ENCODE results near the gene CALHM4. TPM values are rescaled to one million over a fixed set of nuclear protein-coding genes. Genes with fewer than 3 reads are reported as not detected.

CALHM4 gene
- total and polyA plus RNA-seq, 2 of the 13 experiments (the other 11 are each of a cell fraction or from before 2014, with no cell fraction given): not detected

DNA sequence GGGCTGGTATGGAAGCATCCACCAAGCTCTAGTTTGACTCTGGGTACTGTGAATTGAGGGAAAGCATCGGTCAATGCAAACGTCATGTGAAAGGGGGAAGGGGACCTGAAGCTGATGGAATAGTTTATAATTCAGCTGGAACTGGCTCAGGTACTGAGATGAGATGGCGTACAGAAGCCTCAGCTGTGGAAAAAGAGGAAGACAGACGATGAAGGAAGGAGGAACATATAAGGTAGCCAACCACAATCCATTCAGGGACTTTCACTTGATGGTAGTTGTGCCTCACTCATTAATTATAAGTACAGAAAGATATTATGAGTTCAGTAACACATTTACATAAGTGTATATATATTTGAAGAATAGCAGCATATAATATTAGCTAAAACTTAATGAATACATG, 39.4 kb upstream of the CALHM4 start:
- H3K79me2 ChIP-seq (ENCODE audit: insufficient read depth, low read length): no peaks in the 10 kb centered on the region
- CTCF ChIA-PET (ENCODE audit: low intra/inter-chr PET ratio, low total read pairs): no interaction called here
- DNase-seq (ENCODE audit: low spot score) (no peak), ATAC-seq (no peak), FAIRE-seq (no peak)
- no peak overlapping the region for H3K9ac ChIP-seq (ENCODE audit: insufficient read depth, low read depth, low read length)
- POLR2A ChIA-PET: interaction anchor here (1.2 kb wide), 1 partner anchor 235 kb away, joined by 3 read pairs; the partner anchor contains the start of gene TSPYL1
- H3K4me1 ChIP-seq (ENCODE audit: insufficient read depth, low read length): no peaks in the 10 kb centered on the region
- H3K4me2 ChIP-seq (ENCODE audit: low read depth, low read length): no peak overlapping the region
- in situ Hi-C loops (cut with HindIII; ENCODE audit: extremely low pct_ligation_motif_present, low pct_unique_long_range_greater_than_20kb) (no loop called here), intact Hi-C loops (cut with micrococcal nuclease; ENCODE audit: unreplicated experiment) (no loop called here)
- no TSS peak for BruUV-seq (replicated peaks)
- no peak overlapping the region for H3K4me3 ChIP-seq (replicated peaks in 1 of 3; ENCODE audit: insufficient read depth in 1 of 3, low read depth in 2 of 3, low read length in 3 of 3)
- 20% methylated on average over 4 of the region's 4 CpGs for WGBS (ENCODE audit: low lambda C conversion rate)
- no peak overlapping the region for H3K27ac ChIP-seq (ENCODE audit: extremely low read length, insufficient read depth, low read length)
- TF ChIP-seq POLR2AphosphoS2 (IDR thresholded peaks at IDR 0.05; ENCODE audit: low read depth, low read length): no peak
- no peak for TF ChIP-seq ZNF367 (CRISPR knock-in tag; IDR thresholded peaks at IDR 0.05; ENCODE audit: borderline replicate concordance)
- no peak for TF ChIP-seq WIZ (CRISPR knock-in tag; IDR thresholded peaks at IDR 0.05)
- no peak for TF ChIP-seq RCOR2 (CRISPR knock-in tag; IDR thresholded peaks at IDR 0.05)
- TF ChIP-seq SMAD3 (CRISPR knock-in tag; IDR thresholded peaks at IDR 0.05): no peak
- no peak for TF ChIP-seq POLR2A (IDR thresholded peaks at IDR 0.05; ENCODE audit: insufficient read depth in 1 of 2, low read depth in 2 of 2, low read length in 2 of 2)
- TF ChIP-seq, protein P1, sequence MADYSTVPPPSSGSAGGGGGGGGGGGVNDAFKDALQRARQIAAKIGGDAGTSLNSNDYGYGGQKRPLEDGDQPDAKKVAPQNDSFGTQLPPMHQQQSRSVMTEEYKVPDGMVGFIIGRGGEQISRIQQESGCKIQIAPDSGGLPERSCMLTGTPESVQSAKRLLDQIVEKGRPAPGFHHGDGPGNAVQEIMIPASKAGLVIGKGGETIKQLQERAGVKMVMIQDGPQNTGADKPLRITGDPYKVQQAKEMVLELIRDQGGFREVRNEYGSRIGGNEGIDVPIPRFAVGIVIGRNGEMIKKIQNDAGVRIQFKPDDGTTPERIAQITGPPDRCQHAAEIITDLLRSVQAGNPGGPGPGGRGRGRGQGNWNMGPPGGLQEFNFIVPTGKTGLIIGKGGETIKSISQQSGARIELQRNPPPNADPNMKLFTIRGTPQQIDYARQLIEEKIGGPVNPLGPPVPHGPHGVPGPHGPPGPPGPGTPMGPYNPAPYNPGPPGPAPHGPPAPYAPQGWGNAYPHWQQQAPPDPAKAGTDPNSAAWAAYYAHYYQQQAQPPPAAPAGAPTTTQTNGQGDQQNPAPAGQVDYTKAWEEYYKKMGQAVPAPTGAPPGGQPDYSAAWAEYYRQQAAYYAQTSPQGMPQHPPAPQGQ (CRISPR knock-in tag; IDR thresholded peaks at IDR 0.05; ENCODE audit: borderline replicate concordance): no peak
- no peak for TF ChIP-seq ZNF766 (CRISPR knock-in tag; IDR thresholded peaks at IDR 0.05; ENCODE audit: borderline replicate concordance)
- TF ChIP-seq, protein P2, sequence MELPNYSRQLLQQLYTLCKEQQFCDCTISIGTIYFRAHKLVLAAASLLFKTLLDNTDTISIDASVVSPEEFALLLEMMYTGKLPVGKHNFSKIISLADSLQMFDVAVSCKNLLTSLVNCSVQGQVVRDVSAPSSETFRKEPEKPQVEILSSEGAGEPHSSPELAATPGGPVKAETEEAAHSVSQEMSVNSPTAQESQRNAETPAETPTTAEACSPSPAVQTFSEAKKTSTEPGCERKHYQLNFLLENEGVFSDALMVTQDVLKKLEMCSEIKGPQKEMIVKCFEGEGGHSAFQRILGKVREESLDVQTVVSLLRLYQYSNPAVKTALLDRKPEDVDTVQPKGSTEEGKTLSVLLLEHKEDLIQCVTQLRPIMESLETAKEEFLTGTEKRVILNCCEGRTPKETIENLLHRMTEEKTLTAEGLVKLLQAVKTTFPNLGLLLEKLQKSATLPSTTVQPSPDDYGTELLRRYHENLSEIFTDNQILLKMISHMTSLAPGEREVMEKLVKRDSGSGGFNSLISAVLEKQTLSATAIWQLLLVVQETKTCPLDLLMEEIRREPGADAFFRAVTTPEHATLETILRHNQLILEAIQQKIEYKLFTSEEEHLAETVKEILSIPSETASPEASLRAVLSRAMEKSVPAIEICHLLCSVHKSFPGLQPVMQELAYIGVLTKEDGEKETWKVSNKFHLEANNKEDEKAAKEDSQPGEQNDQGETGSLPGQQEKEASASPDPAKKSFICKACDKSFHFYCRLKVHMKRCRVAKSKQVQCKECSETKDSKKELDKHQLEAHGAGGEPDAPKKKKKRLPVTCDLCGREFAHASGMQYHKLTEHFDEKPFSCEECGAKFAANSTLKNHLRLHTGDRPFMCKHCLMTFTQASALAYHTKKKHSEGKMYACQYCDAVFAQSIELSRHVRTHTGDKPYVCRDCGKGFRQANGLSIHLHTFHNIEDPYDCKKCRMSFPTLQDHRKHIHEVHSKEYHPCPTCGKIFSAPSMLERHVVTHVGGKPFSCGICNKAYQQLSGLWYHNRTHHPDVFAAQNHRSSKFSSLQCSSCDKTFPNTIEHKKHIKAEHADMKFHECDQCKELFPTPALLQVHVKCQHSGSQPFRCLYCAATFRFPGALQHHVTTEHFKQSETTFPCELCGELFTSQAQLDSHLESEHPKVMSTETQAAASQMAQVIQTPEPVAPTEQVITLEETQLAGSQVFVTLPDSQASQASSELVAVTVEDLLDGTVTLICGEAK (IDR thresholded peaks at IDR 0.05): no peak
- TF ChIP-seq, protein P2 (CRISPR knock-in tag; IDR thresholded peaks at IDR 0.05): no peak
- TF ChIP-seq, protein P3, sequence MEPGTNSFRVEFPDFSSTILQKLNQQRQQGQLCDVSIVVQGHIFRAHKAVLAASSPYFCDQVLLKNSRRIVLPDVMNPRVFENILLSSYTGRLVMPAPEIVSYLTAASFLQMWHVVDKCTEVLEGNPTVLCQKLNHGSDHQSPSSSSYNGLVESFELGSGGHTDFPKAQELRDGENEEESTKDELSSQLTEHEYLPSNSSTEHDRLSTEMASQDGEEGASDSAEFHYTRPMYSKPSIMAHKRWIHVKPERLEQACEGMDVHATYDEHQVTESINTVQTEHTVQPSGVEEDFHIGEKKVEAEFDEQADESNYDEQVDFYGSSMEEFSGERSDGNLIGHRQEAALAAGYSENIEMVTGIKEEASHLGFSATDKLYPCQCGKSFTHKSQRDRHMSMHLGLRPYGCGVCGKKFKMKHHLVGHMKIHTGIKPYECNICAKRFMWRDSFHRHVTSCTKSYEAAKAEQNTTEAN (CRISPR knock-in tag; conservative IDR thresholded peaks at IDR 0.05): no peak
- H3K9me3 ChIP-seq (ENCODE audit: low read length): no peaks in the 10 kb centered on the region
- H3K36me3 ChIP-seq (replicated peaks in 1 of 2; ENCODE audit: control insufficient read depth in 1 of 2, insufficient read depth in 2 of 2, low read length in 2 of 2): no peaks in the 10 kb centered on the region
- H2AFZ ChIP-seq (ENCODE audit: low read length): no peak overlapping the region
- no peaks in the 10 kb centered on the region for H3K27me3 ChIP-seq (ENCODE audit: control insufficient read depth in 1 of 2, insufficient read depth in 2 of 2, low read length in 2 of 2)
- no peaks in the 10 kb centered on the region for H4K20me1 ChIP-seq (ENCODE audit: insufficient read depth, low read length)
